ENCODE measurements around the gene HEATR1. TPM values are rescaled to one million over a fixed set of nuclear protein-coding genes. Genes with fewer than 3 reads are reported as not detected.

The HEATR1 gene
- polyA plus RNA-seq, 1 of the 3 experiments (the other 2 are of a cell fraction) = 10.6 TPM

DNA sequence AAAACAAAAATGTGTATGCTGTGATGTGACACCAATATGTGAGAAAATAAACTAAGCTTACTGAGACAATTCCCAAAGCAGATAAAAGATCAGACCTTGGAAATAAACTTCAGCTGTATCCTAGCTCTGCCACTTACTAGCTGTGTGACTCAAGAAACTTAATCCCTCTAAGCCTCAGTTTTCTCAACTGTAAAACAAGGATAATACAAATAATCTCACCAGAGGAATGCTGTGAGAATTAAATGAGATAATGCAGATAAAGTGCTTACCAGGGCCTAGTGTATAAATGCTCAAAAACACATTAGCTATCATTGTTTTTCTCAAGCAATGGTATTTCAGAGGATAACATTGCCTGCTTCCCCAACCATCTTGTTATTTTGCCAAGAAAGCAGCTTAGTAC lies 2.1 kb downstream of the HEATR1 start:
- H3K4me2 ChIP-seq = no peak overlapping the region
- H3K79me2 ChIP-seq (ENCODE audit: insufficient read depth) = peaks cover 64% of the 10 kb centered on the region
- TF ChIP-seq ELF1 (IDR thresholded peaks at IDR 0.05) (no peak), RXRA (IDR thresholded peaks at IDR 0.05; ENCODE audit: borderline replicate concordance, low read depth) (no peak), EZH2phosphoT487 (IDR thresholded peaks at IDR 0.05; ENCODE audit: borderline replicate concordance, low read depth) (no peak), SIN3A (IDR thresholded peaks at IDR 0.05; ENCODE audit: borderline replicate concordance, low read depth, low read length) (no peak), GATA2 (CRISPR knock-in tag; IDR thresholded peaks at IDR 0.05) (no peak), MEF2A (IDR thresholded peaks at IDR 0.05; ENCODE audit: borderline replicate concordance, low read depth) (no peak), YY1 (IDR thresholded peaks at IDR 0.05; ENCODE audit: low read depth) (no peak), FOXJ3 (CRISPR knock-in tag; IDR thresholded peaks at IDR 0.05) (no peak), RFX5 (IDR thresholded peaks at IDR 0.05; ENCODE audit: low read length) (no peak)
- ChIA-PET CTCF (interaction anchor here (1.3 kb wide), 1 partner anchor 785 kb away, joined by 4 read pairs; no protein-coding TSS in a partner anchor), POLR2A (no interaction called here)
- H3K4me1 ChIP-seq (ENCODE audit: control insufficient read depth in 1 of 2, insufficient read depth in 2 of 2, low read depth in 1 of 2, low read length in 1 of 2) = peaks cover 0 to 5% of the 10 kb centered on the region in 2 experiments; a peak in 2 of 4 replicates
- H3F3A ChIP-seq (replicated peaks; ENCODE audit: insufficient read depth) = no peaks in the 10 kb centered on the region
- H3K36me3 ChIP-seq (replicated peaks in 1 of 2; ENCODE audit: control insufficient read depth in 1 of 2, insufficient read depth in 2 of 2, low read length in 1 of 2) = peaks cover 28 to 39% of the 10 kb centered on the region in 2 experiments
- H3K9me2 ChIP-seq = no peaks in the 10 kb centered on the region
- no peaks in the 10 kb centered on the region for H4K20me1 ChIP-seq (ENCODE audit: insufficient read depth)
- H3K9ac ChIP-seq = no peak overlapping the region
- no peak overlapping the region for H2AFZ ChIP-seq (ENCODE audit: low read depth)
- no peak for DNase-seq
- H3K27me3 ChIP-seq (ENCODE audit: insufficient read depth) = no peaks in the 10 kb centered on the region
- no peaks in the 10 kb centered on the region for H3K9me3 ChIP-seq
- no peak overlapping the region for H3K4me3 ChIP-seq (ENCODE audit: low read depth in 2 of 2, low read length in 1 of 2)
- H3K27ac ChIP-seq (ENCODE audit: low read depth in 2 of 2, low read length in 1 of 2) = no peak overlapping the region

- TF ChIP-seq FOXM1 (IDR thresholded peaks at IDR 0.05; ENCODE audit: low read depth) = no peak
- TF ChIP-seq RFX5 (IDR thresholded peaks at IDR 0.05; ENCODE audit: low read length) = no peak
- no peak for TF ChIP-seq GATA2 (CRISPR knock-in tag; IDR thresholded peaks at IDR 0.05)
- TF ChIP-seq TAF1 (IDR thresholded peaks at IDR 0.05; ENCODE audit: borderline replicate concordance, low read depth, low read length) = no peak
- TF ChIP-seq USF2 (IDR thresholded peaks at IDR 0.05; ENCODE audit: borderline replicate concordance, low read depth, low read length) = no peak
- no peak for TF ChIP-seq RAD21 (IDR thresholded peaks at IDR 0.05; ENCODE audit: low read length)
- TF ChIP-seq SMC3 (IDR thresholded peaks at IDR 0.05; ENCODE audit: low read depth, low read length) = no peak
- TF ChIP-seq EZH2phosphoT487 (IDR thresholded peaks at IDR 0.05; ENCODE audit: borderline replicate concordance, low read depth) = no peak
- TF ChIP-seq TCF12 (IDR thresholded peaks at IDR 0.05) = no peak
- Histone ChIP-seq H3F3A (replicated peaks; ENCODE audit: insufficient read depth) (peaks cover 4% of the 10 kb centered on the region), H2AFZ (ENCODE audit: low read depth) (no peak overlapping the region), H3K4me1 (ENCODE audit: control insufficient read depth in 1 of 2, insufficient read depth in 2 of 2, low read depth in 1 of 2, low read length in 1 of 2) (no peaks in the 10 kb centered on the region), H3K27ac (ENCODE audit: low read depth in 2 of 2, low read length in 1 of 2) (no peak overlapping the region), H3K79me2 (ENCODE audit: insufficient read depth) (no peaks in the 10 kb centered on the region), H3K9me3 (no peaks in the 10 kb centered on the region), H3K4me3 (ENCODE audit: low read depth in 2 of 2, low read length in 1 of 2) (no peak overlapping the region), H3K9me2 (no peaks in the 10 kb centered on the region), H3K27me3 (ENCODE audit: insufficient read depth) (no peaks in the 10 kb centered on the region), H3K9ac (no peak overlapping the region), H3K4me2 (no peak overlapping the region), H3K36me3 (replicated peaks in 1 of 2; ENCODE audit: control insufficient read depth in 1 of 2, insufficient read depth in 2 of 2, low read length in 1 of 2) (peaks cover 89 to 95% of the 10 kb centered on the region in 2 experiments), H4K20me1 (ENCODE audit: insufficient read depth) (no peaks in the 10 kb centered on the region)
- DNase-seq = no peak
- ChIA-PET POLR2A (no interaction called here), CTCF (no interaction called here)
- 93% methylated on average over 2 of the region's 2 CpGs for WGBS (ENCODE audit: low lambda C conversion rate)
These were observed 13.7 kb downstream of the HEATR1 start for GRCh38 chr1:236590553-236591150.
